ENCODE results near the gene PARVB.

PARVB gene

GRCh38 chr22:44179989-44180705 is 156.0 kb downstream of the PARVB start:
- Histone ChIP-seq H3K4me1 (ENCODE audit: control insufficient read depth in 2 of 2, insufficient read depth in 1 of 2, low read depth in 1 of 2, low read length in 2 of 2) (peaks cover 3 to 16% of the 10 kb centered on the region in 2 donors), H3K36me3 (replicated peaks in 1 of 2; ENCODE audit: control insufficient read depth in 2 of 2, insufficient read depth in 2 of 2, low read length in 2 of 2) (no peaks in the 10 kb centered on the region), H3K9me3 (replicated peaks in 1 of 2; ENCODE audit: control insufficient read depth in 2 of 2, insufficient read depth in 1 of 2, low read depth in 1 of 2, low read length in 2 of 2) (no peaks in the 10 kb centered on the region), H3K14ac (ENCODE audit: low read length) (no peak overlapping the region), H3K4me2 (ENCODE audit: insufficient read depth, low read length, poor library complexity, severe bottlenecking) (no peak overlapping the region), H2AK5ac (ENCODE audit: low read depth, low read length) (no peak overlapping the region), H3K9ac (ENCODE audit: low read depth, low read length, poor library complexity) (no peak overlapping the region), H2BK15ac (ENCODE audit: low read length) (no peak overlapping the region), H2BK12ac (ENCODE audit: low read length) (peak overlapping the region; percentile 5), H4K91ac (ENCODE audit: low read depth, low read length, poor library complexity) (no peak overlapping the region), H3K18ac (ENCODE audit: low read length) (peak overlapping the region; percentile 62), H3K4me3 (ENCODE audit: low read length in 2 of 2) (no peak overlapping the region), H3K79me1 (ENCODE audit: low read depth, low read length) (no peaks in the 10 kb centered on the region), H3K27ac (replicated peaks; ENCODE audit: low read length) (peak overlapping the region; percentile 80), H3K27me3 (ENCODE audit: control insufficient read depth in 3 of 3, insufficient read depth in 3 of 3, low read depth in 1 of 3, low read length in 3 of 3) (peaks cover 0 to 2% (median 0%) of the 10 kb centered on the region in 3 experiments), H2BK5ac (ENCODE audit: low read length) (peak overlapping the region; percentile 43), H4K8ac (ENCODE audit: low read depth, low read length) (no peak overlapping the region), H3K4ac (ENCODE audit: low read length) (no peak overlapping the region), H2AFZ (ENCODE audit: low read length) (peak overlapping the region; percentile 15), H2BK120ac (ENCODE audit: low read depth, low read length) (no peak overlapping the region), H3K23ac (ENCODE audit: low read depth, low read length, poor library complexity) (no peak overlapping the region)
- no CpG with 5 or more reads among the region's 6 CpGs for WGBS, 2 donors (ENCODE audit: extremely low coverage in 2 of 2, insufficient read length in 2 of 2, insufficient replicate concordance in 1 of 2)
- DNase-seq (ENCODE audit: low spot score), result no peak

DNA sequence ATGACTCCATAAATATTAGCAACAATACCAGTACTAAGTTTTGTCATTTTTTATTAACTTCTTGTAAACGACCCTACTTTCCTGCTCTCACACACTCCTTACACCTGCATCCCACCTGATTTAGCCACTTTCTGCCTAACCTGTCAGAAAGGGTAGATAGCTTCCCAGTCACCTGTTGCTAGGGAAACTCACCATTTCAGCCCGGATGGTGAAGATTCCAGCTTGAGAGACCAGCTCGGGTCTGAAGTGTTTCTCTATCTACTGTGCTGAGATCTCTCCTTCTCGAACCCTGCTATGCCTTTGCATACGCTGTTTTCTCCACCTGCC is 156.6 kb downstream of the PARVB start, which contains the start of gene PARVG:
PARVG (plus strand) TSS at position 220 of the 327 bp plus-strand sequence. CDS start 2,405 bp downstream, outside the sequence.
- H2AK5ac ChIP-seq (ENCODE audit: low read depth, low read length), result peak within 1 kb of the TSS; percentile 89
- H3K4me2 ChIP-seq (ENCODE audit: insufficient read depth, low read length, poor library complexity, severe bottlenecking), result peak within 1 kb of the TSS; percentile 13
- peak within 1 kb of the TSS; percentile 61 for H2AFZ ChIP-seq (ENCODE audit: low read length)
- no peak within 1 kb of the TSS for H3K9ac ChIP-seq (ENCODE audit: low read depth, low read length, poor library complexity)
- H2BK5ac ChIP-seq (ENCODE audit: low read length), result peak within 1 kb of the TSS; percentile 83
- H3K79me1 ChIP-seq (ENCODE audit: low read depth, low read length), result no peaks in the 10 kb centered on the region
- no peak within 1 kb of the TSS for H2BK120ac ChIP-seq (ENCODE audit: low read depth, low read length)
- no peak within 1 kb of the TSS for H3K14ac ChIP-seq (ENCODE audit: low read length)
- no peak within 1 kb of the TSS for H4K91ac ChIP-seq (ENCODE audit: low read depth, low read length, poor library complexity)
- H2BK15ac ChIP-seq (ENCODE audit: low read length), result peak within 1 kb of the TSS; percentile 95
- no peak within 1 kb of the TSS for H3K4me3 ChIP-seq (ENCODE audit: low read length in 2 of 2)
- no peak within 1 kb of the TSS for H3K23ac ChIP-seq (ENCODE audit: low read depth, low read length, poor library complexity)
- H4K8ac ChIP-seq (ENCODE audit: low read depth, low read length), result no peak within 1 kb of the TSS
- H3K36me3 ChIP-seq (replicated peaks in 1 of 2; ENCODE audit: control insufficient read depth in 2 of 2, insufficient read depth in 2 of 2, low read length in 2 of 2), result no peaks in the 10 kb centered on the region
- WGBS, 2 donors (ENCODE audit: extremely low coverage in 2 of 2, insufficient read length in 2 of 2, insufficient replicate concordance in 1 of 2), result no CpG with 5 or more reads among the region's 5 CpGs
- peaks cover 0 to 2% (median 0%) of the 10 kb centered on the region in 3 experiments for H3K27me3 ChIP-seq (ENCODE audit: control insufficient read depth in 3 of 3, insufficient read depth in 3 of 3, low read depth in 1 of 3, low read length in 3 of 3)
- no peak for DNase-seq (ENCODE audit: low spot score)
- H3K9me3 ChIP-seq (replicated peaks in 1 of 2; ENCODE audit: control insufficient read depth in 2 of 2, insufficient read depth in 1 of 2, low read depth in 1 of 2, low read length in 2 of 2), result no peaks in the 10 kb centered on the region
- peak within 1 kb of the TSS; percentile 48 for H2BK12ac ChIP-seq (ENCODE audit: low read length)
- peaks cover 3 to 14% of the 10 kb centered on the region in 2 donors for H3K4me1 ChIP-seq (ENCODE audit: control insufficient read depth in 2 of 2, insufficient read depth in 1 of 2, low read depth in 1 of 2, low read length in 2 of 2)
- H3K18ac ChIP-seq (ENCODE audit: low read length), result peak within 1 kb of the TSS; percentile 84
- H3K27ac ChIP-seq (replicated peaks; ENCODE audit: low read length), result peak within 1 kb of the TSS; percentile 80
- no peak within 1 kb of the TSS for H3K4ac ChIP-seq (ENCODE audit: low read length)

GRCh38 chr22:44181033-44181911 is 157.2 kb downstream of the PARVB start:
- H2BK120ac ChIP-seq (ENCODE audit: low read depth, low read length), result no peak overlapping the region
- H2AFZ ChIP-seq (ENCODE audit: low read length), result peak overlapping the region; percentile 61
- H2BK5ac ChIP-seq (ENCODE audit: low read length), result peak overlapping the region; percentile 83
- H2AK5ac ChIP-seq (ENCODE audit: low read depth, low read length), result peak overlapping the region; percentile 89
- H3K9me3 ChIP-seq (replicated peaks in 1 of 2; ENCODE audit: control insufficient read depth in 2 of 2, insufficient read depth in 1 of 2, low read depth in 1 of 2, low read length in 2 of 2), result no peaks in the 10 kb centered on the region
- DNase-seq (ENCODE audit: low spot score), result no peak
- H4K91ac ChIP-seq (ENCODE audit: low read depth, low read length, poor library complexity), result no peak overlapping the region
- H3K14ac ChIP-seq (ENCODE audit: low read length), result no peak overlapping the region
- no peak overlapping the region for H3K27ac ChIP-seq (replicated peaks; ENCODE audit: low read length)
- peak overlapping the region; percentile 48 for H2BK12ac ChIP-seq (ENCODE audit: low read length)
- no peaks in the 10 kb centered on the region for H3K79me1 ChIP-seq (ENCODE audit: low read depth, low read length)
- no peak overlapping the region for H3K4ac ChIP-seq (ENCODE audit: low read length)
- H4K8ac ChIP-seq (ENCODE audit: low read depth, low read length), result no peak overlapping the region
- H3K9ac ChIP-seq (ENCODE audit: low read depth, low read length, poor library complexity), result no peak overlapping the region
- no peak overlapping the region for H3K4me3 ChIP-seq (ENCODE audit: low read length in 2 of 2)
- H3K4me2 ChIP-seq (ENCODE audit: insufficient read depth, low read length, poor library complexity, severe bottlenecking), result no peak overlapping the region
- H3K36me3 ChIP-seq (replicated peaks in 1 of 2; ENCODE audit: control insufficient read depth in 2 of 2, insufficient read depth in 2 of 2, low read length in 2 of 2), result no peaks in the 10 kb centered on the region
- H3K27me3 ChIP-seq (ENCODE audit: control insufficient read depth in 3 of 3, insufficient read depth in 3 of 3, low read depth in 1 of 3, low read length in 3 of 3), result peaks cover 0 to 2% (median 0%) of the 10 kb centered on the region in 3 experiments
- H3K23ac ChIP-seq (ENCODE audit: low read depth, low read length, poor library complexity), result no peak overlapping the region
- peak overlapping the region; percentile 95 for H2BK15ac ChIP-seq (ENCODE audit: low read length)
- H3K4me1 ChIP-seq (ENCODE audit: control insufficient read depth in 2 of 2, insufficient read depth in 1 of 2, low read depth in 1 of 2, low read length in 2 of 2), result peaks cover 3 to 14% of the 10 kb centered on the region in 2 donors
- H3K18ac ChIP-seq (ENCODE audit: low read length), result peak overlapping the region; percentile 84
- WGBS, 2 donors (ENCODE audit: extremely low coverage in 2 of 2, insufficient read length in 2 of 2, insufficient replicate concordance in 1 of 2), result no CpG with 5 or more reads among the region's 40 CpGs

All from neuronal stem cell (in vitro differentiated cells).